ENCODE data around the gene RGS2.
A peak's percentile ranks its signal among the peaks of the same experiment; 100 is the strongest.

RGS2 gene

GRCh38 chr1:192831706-192832355, 23.0 kb downstream of the RGS2 start:
- no peak overlapping the region for H3K9ac ChIP-seq (ENCODE audit: low read length)

GRCh38 chr1:192832492-192832891, 23.7 kb downstream of the RGS2 start:
- no peaks in the 10 kb centered on the region for H3K27me3 ChIP-seq (ENCODE audit: control insufficient read depth in 1 of 2, insufficient read depth in 2 of 2, low read length in 2 of 2)
- H3K27ac ChIP-seq (ENCODE audit: low read depth, low read length) = no peak overlapping the region
- H3K4me3 ChIP-seq (ENCODE audit: low read depth in 1 of 2, low read length in 2 of 2) = no peak overlapping the region

More at GRCh38 chr1:192831706-192832355, 23.0 kb downstream of the RGS2 start:
- H3K4me3 ChIP-seq (ENCODE audit: low read depth in 1 of 2, low read length in 2 of 2) = no peak overlapping the region
- H3K9me3 ChIP-seq (ENCODE audit: low read length) = no peaks in the 10 kb centered on the region
- no peaks in the 10 kb centered on the region for H3K36me3 ChIP-seq (ENCODE audit: insufficient read depth, low read length)
- H3K27me3 ChIP-seq (ENCODE audit: control insufficient read depth in 1 of 2, insufficient read depth in 2 of 2, low read length in 2 of 2) = no peaks in the 10 kb centered on the region
- peaks cover 26% of the 10 kb centered on the region for H3K4me1 ChIP-seq (ENCODE audit: insufficient read depth, low read length)
- H3K27ac ChIP-seq (ENCODE audit: low read depth, low read length) = no peak overlapping the region

GRCh38 chr1:192835116-192835515, 26.3 kb downstream of the RGS2 start:
- H3K27ac ChIP-seq (ENCODE audit: low read depth, low read length) = peak overlapping the region; percentile 15

More at GRCh38 chr1:192832492-192832891, 23.7 kb downstream of the RGS2 start:
- Histone ChIP-seq H3K4me1 (ENCODE audit: insufficient read depth, low read length) (peaks cover 26% of the 10 kb centered on the region), H3K36me3 (ENCODE audit: insufficient read depth, low read length) (no peaks in the 10 kb centered on the region), H3K9ac (ENCODE audit: low read length) (no peak overlapping the region), H3K9me3 (ENCODE audit: low read length) (no peaks in the 10 kb centered on the region)

GRCh38 chr1:192839162-192840066, 30.6 kb downstream of the RGS2 start:
- Histone ChIP-seq H3K4me3 (ENCODE audit: low read depth in 1 of 2, low read length in 2 of 2) (no peak overlapping the region), H3K36me3 (ENCODE audit: insufficient read depth, low read length) (no peaks in the 10 kb centered on the region), H3K27ac (ENCODE audit: low read depth, low read length) (no peak overlapping the region), H3K27me3 (ENCODE audit: control insufficient read depth in 1 of 2, insufficient read depth in 2 of 2, low read length in 2 of 2) (no peaks in the 10 kb centered on the region), H3K9me3 (ENCODE audit: low read length) (no peaks in the 10 kb centered on the region), H3K4me1 (ENCODE audit: insufficient read depth, low read length) (peaks cover 10% of the 10 kb centered on the region), H3K9ac (ENCODE audit: low read length) (no peak overlapping the region)

More at GRCh38 chr1:192835116-192835515, 26.3 kb downstream of the RGS2 start:
- Histone ChIP-seq H3K36me3 (ENCODE audit: insufficient read depth, low read length) (no peaks in the 10 kb centered on the region), H3K27me3 (ENCODE audit: control insufficient read depth in 1 of 2, insufficient read depth in 2 of 2, low read length in 2 of 2) (no peaks in the 10 kb centered on the region), H3K4me1 (ENCODE audit: insufficient read depth, low read length) (peaks cover 26% of the 10 kb centered on the region), H3K9ac (ENCODE audit: low read length) (no peak overlapping the region), H3K9me3 (ENCODE audit: low read length) (no peaks in the 10 kb centered on the region), H3K4me3 (ENCODE audit: low read depth in 1 of 2, low read length in 2 of 2) (no peak overlapping the region)

GRCh38 chr1:192844360-192844759, 35.5 kb downstream of the RGS2 start:
- Histone ChIP-seq H3K9ac (ENCODE audit: low read length) (no peak overlapping the region), H3K27me3 (ENCODE audit: control insufficient read depth in 1 of 2, insufficient read depth in 2 of 2, low read length in 2 of 2) (no peaks in the 10 kb centered on the region), H3K4me3 (ENCODE audit: low read depth in 1 of 2, low read length in 2 of 2) (no peak overlapping the region), H3K4me1 (ENCODE audit: insufficient read depth, low read length) (no peaks in the 10 kb centered on the region), H3K9me3 (ENCODE audit: low read length) (no peaks in the 10 kb centered on the region), H3K36me3 (ENCODE audit: insufficient read depth, low read length) (no peaks in the 10 kb centered on the region), H3K27ac (ENCODE audit: low read depth, low read length) (no peak overlapping the region)

GRCh38 chr1:192846950-192847349, 38.1 kb downstream of the RGS2 start:
- H3K27me3 ChIP-seq (ENCODE audit: control insufficient read depth in 1 of 2, insufficient read depth in 2 of 2, low read length in 2 of 2) = no peaks in the 10 kb centered on the region
- H3K27ac ChIP-seq (ENCODE audit: low read depth, low read length) = no peak overlapping the region
- H3K36me3 ChIP-seq (ENCODE audit: insufficient read depth, low read length) = no peaks in the 10 kb centered on the region
- H3K9me3 ChIP-seq (ENCODE audit: low read length) = no peaks in the 10 kb centered on the region
- no peak overlapping the region for H3K4me3 ChIP-seq (ENCODE audit: low read depth in 1 of 2, low read length in 2 of 2)
- no peaks in the 10 kb centered on the region for H3K4me1 ChIP-seq (ENCODE audit: insufficient read depth, low read length)
- H3K9ac ChIP-seq (ENCODE audit: low read length) = no peak overlapping the region

- Histone ChIP-seq H3K36me3 (ENCODE audit: insufficient read depth, low read length) (no peaks in the 10 kb centered on the region), H3K9ac (ENCODE audit: low read length) (no peak overlapping the region), H3K4me3 (ENCODE audit: low read depth in 1 of 2, low read length in 2 of 2) (no peak overlapping the region), H3K27me3 (ENCODE audit: control insufficient read depth in 1 of 2, insufficient read depth in 2 of 2, low read length in 2 of 2) (no peaks in the 10 kb centered on the region), H3K27ac (ENCODE audit: low read depth, low read length) (no peak overlapping the region), H3K4me1 (ENCODE audit: insufficient read depth, low read length) (no peaks in the 10 kb centered on the region), H3K9me3 (ENCODE audit: low read length) (no peaks in the 10 kb centered on the region)
Observed at GRCh38 chr1:192849011-192849410, 40.2 kb downstream of the RGS2 start.

GRCh38 chr1:192849442-192849841, 40.6 kb downstream of the RGS2 start:
- H3K4me3 ChIP-seq (ENCODE audit: low read depth in 1 of 2, low read length in 2 of 2) = no peak overlapping the region

GRCh38 chr1:192852001-192852947, 43.4 kb downstream of the RGS2 start:
- Histone ChIP-seq H3K36me3 (ENCODE audit: insufficient read depth, low read length) (no peaks in the 10 kb centered on the region), H3K4me1 (ENCODE audit: insufficient read depth, low read length) (no peaks in the 10 kb centered on the region), H3K4me3 (ENCODE audit: low read depth in 1 of 2, low read length in 2 of 2) (no peak overlapping the region), H3K9ac (ENCODE audit: low read length) (no peak overlapping the region), H3K27me3 (ENCODE audit: control insufficient read depth in 1 of 2, insufficient read depth in 2 of 2, low read length in 2 of 2) (no peaks in the 10 kb centered on the region), H3K27ac (ENCODE audit: low read depth, low read length) (no peak overlapping the region), H3K9me3 (ENCODE audit: low read length) (no peaks in the 10 kb centered on the region)

More at GRCh38 chr1:192849442-192849841, 40.6 kb downstream of the RGS2 start:
- no peaks in the 10 kb centered on the region for H3K36me3 ChIP-seq (ENCODE audit: insufficient read depth, low read length)
- no peaks in the 10 kb centered on the region for H3K4me1 ChIP-seq (ENCODE audit: insufficient read depth, low read length)
- no peak overlapping the region for H3K27ac ChIP-seq (ENCODE audit: low read depth, low read length)
- H3K9me3 ChIP-seq (ENCODE audit: low read length) = no peaks in the 10 kb centered on the region
- H3K9ac ChIP-seq (ENCODE audit: low read length) = no peak overlapping the region
- no peaks in the 10 kb centered on the region for H3K27me3 ChIP-seq (ENCODE audit: control insufficient read depth in 1 of 2, insufficient read depth in 2 of 2, low read length in 2 of 2)

- Histone ChIP-seq H3K4me3 (ENCODE audit: low read depth in 1 of 2, low read length in 2 of 2) (no peak overlapping the region), H3K36me3 (ENCODE audit: insufficient read depth, low read length) (no peaks in the 10 kb centered on the region), H3K4me1 (ENCODE audit: insufficient read depth, low read length) (no peaks in the 10 kb centered on the region), H3K9me3 (ENCODE audit: low read length) (no peaks in the 10 kb centered on the region), H3K27ac (ENCODE audit: low read depth, low read length) (no peak overlapping the region), H3K9ac (ENCODE audit: low read length) (no peak overlapping the region), H3K27me3 (ENCODE audit: control insufficient read depth in 1 of 2, insufficient read depth in 2 of 2, low read length in 2 of 2) (no peaks in the 10 kb centered on the region)
Observed at GRCh38 chr1:192858456-192858855, 49.6 kb downstream of the RGS2 start.

GRCh38 chr1:192859808-192860207, 51.0 kb downstream of the RGS2 start:
- H3K9ac ChIP-seq (ENCODE audit: low read length) = no peak overlapping the region
- no peak overlapping the region for H3K4me3 ChIP-seq (ENCODE audit: low read depth in 1 of 2, low read length in 2 of 2)
- no peaks in the 10 kb centered on the region for H3K36me3 ChIP-seq (ENCODE audit: insufficient read depth, low read length)
- no peaks in the 10 kb centered on the region for H3K27me3 ChIP-seq (ENCODE audit: control insufficient read depth in 1 of 2, insufficient read depth in 2 of 2, low read length in 2 of 2)
- H3K9me3 ChIP-seq (ENCODE audit: low read length) = no peaks in the 10 kb centered on the region
- no peak overlapping the region for H3K27ac ChIP-seq (ENCODE audit: low read depth, low read length)
- no peaks in the 10 kb centered on the region for H3K4me1 ChIP-seq (ENCODE audit: insufficient read depth, low read length)
